HepG2 (cell line): Measurements from ENCODE around the gene UXS1. TPM values are rescaled to one million over a fixed set of nuclear protein-coding genes. Genes with fewer than 3 reads are reported as not detected.

Experiments
- ATF1 ChIP-seq: IDR thresholded peaks from 2 replicates; pipeline ENCODE4 v1.6.1; 2016; ENCODE audit warnings: mild to moderate bottlenecking, control low read depth
- GPN1 ChIP-seq: sonication (generic); formaldehyde crosslinking; IDR thresholded peaks from 2 replicates; pipeline ENCODE4 v1.5.1; 2020; ENCODE audit warnings: missing genetic modification reagents, borderline replicate concordance
- HOXA3 ChIP-seq: sonication (generic); formaldehyde crosslinking; IDR thresholded peaks from 2 replicates; pipeline ENCODE4 v1.5.0; 2020; ENCODE audit warnings: missing genetic modification reagents
- PHF21A ChIP-seq: sonication (generic); formaldehyde crosslinking; IDR thresholded peaks from 2 replicates; pipeline ENCODE4 v1.5.0; 2020; ENCODE audit warnings: mild to moderate bottlenecking, missing genetic modification reagents
- SSRP1 ChIP-seq: IDR thresholded peaks from 2 replicates; pipeline ENCODE4 v1.6.1; 2016; ENCODE audit warnings: control low read depth
- ZNF558 ChIP-seq: sonication (generic); formaldehyde crosslinking; IDR thresholded peaks from 2 replicates; pipeline ENCODE4 v1.9.0; 2022; ENCODE audit warnings: mild to moderate bottlenecking, missing genetic modification reagents, borderline replicate concordance
- ZNF761 ChIP-seq: sonication (generic); formaldehyde crosslinking; conservative IDR thresholded peaks from 2 replicates; pipeline ENCODE4 v1.4.0; 2020; ENCODE audit warnings: mild to moderate bottlenecking, missing genetic modification reagents
- ZSCAN20 ChIP-seq: sonication (generic); formaldehyde crosslinking; IDR thresholded peaks from 2 replicates; pipeline ENCODE4 v1.4.0; 2020; ENCODE audit warnings: missing genetic modification reagents, mild to moderate bottlenecking, borderline replicate concordance
- ZSCAN30 ChIP-seq: sonication (generic); formaldehyde crosslinking; IDR thresholded peaks from 2 replicates; pipeline ENCODE4 v1.5.0; 2020; ENCODE audit warnings: mild to moderate bottlenecking, missing genetic modification reagents
- polyA plus RNA-seq, 8 experiments: library from polyadenylated mRNA; depleted of rRNA in 3 of 8; stranded (reverse) in 7 of 8; unstranded in 1 of 8; fragments of >200 nt; fragmentation: Illumina TruSeq in 4 of 8; extraction: Trizol in 4 of 8; gene quantifications; 2 replicates each; pipeline versions ENCODE4 v1.2.1 to v1.2.3, GENCODE V29; 2011 to 2016; ENCODE audit warnings: low read depth in 4 of 8, missing spikeins in 1 of 8, mixed read lengths in 1 of 8; ENCODE audit not compliant: insufficient read depth in 1 of 8
- total RNA-seq, 5 experiments: library from RNA; depleted of rRNA; stranded (reverse); fragments of >200 nt; fragmentation: Illumina TruSeq; extraction: Trizol; gene quantifications; 2 replicates each; pipeline ENCODE4 v1.2.3, GENCODE V29; 2016; ENCODE audit warnings: low read depth in 1 of 5
- TF ChIP-seq, protein P1 (sequence below), 2 experiments: sonication (generic) in 1 of 2; formaldehyde crosslinking in 1 of 2; IDR thresholded peaks; 2 replicates each; pipeline versions ENCODE4 v1.4.0 to v1.6.1; 2016 to 2020; ENCODE audit warnings: borderline replicate concordance in 1 of 2, low read depth in 1 of 2, mild to moderate bottlenecking in 1 of 2, missing genetic modification reagents in 1 of 2

UXS1 gene
- total and polyA plus RNA-seq, 2 of the 13 experiments (the other 11 are each of a cell fraction or from before 2014, with no cell fraction given), result 53.3 to 110 TPM

DNA sequence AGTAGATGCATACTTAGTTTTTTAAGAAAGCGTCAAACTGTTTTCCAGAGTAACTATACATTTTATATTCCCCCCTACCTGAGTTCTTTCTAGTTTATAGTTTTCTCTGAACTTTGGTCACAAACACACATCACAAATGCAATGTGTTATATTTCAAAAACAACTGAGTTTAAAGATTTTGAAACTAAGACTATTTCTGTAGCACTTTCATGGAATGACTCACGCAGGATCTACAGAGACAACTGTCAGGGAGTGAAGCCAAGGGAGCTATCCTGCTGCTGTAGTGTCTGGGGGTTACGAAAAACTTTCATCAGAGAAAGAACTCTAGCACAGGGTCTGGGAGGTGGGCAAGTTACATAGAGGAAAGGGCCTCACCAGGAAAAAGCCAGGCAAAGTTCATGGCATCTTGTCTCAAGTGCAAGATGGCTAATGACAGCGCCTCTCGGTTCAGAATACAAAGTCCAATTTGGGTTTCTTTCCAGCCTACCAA lies 66.8 kb downstream of the UXS1 start (continued):
- TF ChIP-seq, protein P1, sequence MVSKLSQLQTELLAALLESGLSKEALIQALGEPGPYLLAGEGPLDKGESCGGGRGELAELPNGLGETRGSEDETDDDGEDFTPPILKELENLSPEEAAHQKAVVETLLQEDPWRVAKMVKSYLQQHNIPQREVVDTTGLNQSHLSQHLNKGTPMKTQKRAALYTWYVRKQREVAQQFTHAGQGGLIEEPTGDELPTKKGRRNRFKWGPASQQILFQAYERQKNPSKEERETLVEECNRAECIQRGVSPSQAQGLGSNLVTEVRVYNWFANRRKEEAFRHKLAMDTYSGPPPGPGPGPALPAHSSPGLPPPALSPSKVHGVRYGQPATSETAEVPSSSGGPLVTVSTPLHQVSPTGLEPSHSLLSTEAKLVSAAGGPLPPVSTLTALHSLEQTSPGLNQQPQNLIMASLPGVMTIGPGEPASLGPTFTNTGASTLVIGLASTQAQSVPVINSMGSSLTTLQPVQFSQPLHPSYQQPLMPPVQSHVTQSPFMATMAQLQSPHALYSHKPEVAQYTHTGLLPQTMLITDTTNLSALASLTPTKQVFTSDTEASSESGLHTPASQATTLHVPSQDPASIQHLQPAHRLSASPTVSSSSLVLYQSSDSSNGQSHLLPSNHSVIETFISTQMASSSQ (IDR thresholded peaks at IDR 0.05; ENCODE audit: low read depth), result no peak; the same call in 1 of the 2 replicates
- TF ChIP-seq, protein P1 (CRISPR knock-in tag; IDR thresholded peaks at IDR 0.05; ENCODE audit: borderline replicate concordance), result 0 out of 2 replicates have a peak, but pooled peaks have one; percentile 8
- 0 out of 2 replicates have a peak, but pooled peaks have one; percentile 3 for TF ChIP-seq ZSCAN30 (CRISPR knock-in tag)
- TF ChIP-seq ATF1 (CRISPR knock-in tag), result peak; percentile 60; the same call in 1 of the 2 replicates
- TF ChIP-seq PHF21A (CRISPR knock-in tag), result peak; percentile 11; the same call in 1 of the 2 replicates
- no peak for TF ChIP-seq ZNF558 (CRISPR knock-in tag)
- no peak for TF ChIP-seq ZSCAN20 (CRISPR knock-in tag)
- no peak for TF ChIP-seq GPN1
- 0 out of 2 replicates have a peak, but pooled peaks have one; percentile 20 for TF ChIP-seq HOXA3 (CRISPR knock-in tag)
- TF ChIP-seq SSRP1, result peak; percentile 39; the same call in 1 of the 2 replicates
- TF ChIP-seq ZNF761 (CRISPR knock-in tag), result peak; percentile 52
